Measurements from ENCODE around the gene NCEH1.
A peak's percentile ranks its signal among the peaks of the same experiment; 100 is the strongest.
"Not testable (repeated sequence)": the region's sequence is repeated elsewhere in the genome, so short reads cannot be mapped to it uniquely, and the experiment has no call there.

NCEH1 gene

GRCh38 chr3:172726380-172726779 is 15.5 kb upstream of the NCEH1 start:
- H3K4me3 ChIP-seq (ENCODE audit: low read depth, low read length), result no peak overlapping the region
- no peaks in the 10 kb centered on the region for H3K27me3 ChIP-seq (ENCODE audit: control insufficient read depth, insufficient read depth, low read length)
- no peaks in the 10 kb centered on the region for H3K9me3 ChIP-seq (ENCODE audit: control insufficient read depth, insufficient read depth, low read length)
- H3K4me1 ChIP-seq (ENCODE audit: control insufficient read depth, insufficient read depth, low read length), result no peaks in the 10 kb centered on the region
- H3K9ac ChIP-seq (ENCODE audit: low read depth, low read length), result no peak overlapping the region
- H3K36me3 ChIP-seq (ENCODE audit: control insufficient read depth, insufficient read depth, low read length), result no peaks in the 10 kb centered on the region

GRCh38 chr3:172722536-172723040 is 11.7 kb upstream of the NCEH1 start:
- H3K4me1 ChIP-seq (ENCODE audit: control insufficient read depth, insufficient read depth, low read length); H3K4me3 ChIP-seq (ENCODE audit: low read depth, low read length); H3K9ac ChIP-seq (ENCODE audit: low read depth, low read length); H3K27me3 ChIP-seq (ENCODE audit: control insufficient read depth, insufficient read depth, low read length); H3K36me3 ChIP-seq (ENCODE audit: control insufficient read depth, insufficient read depth, low read length): not testable (repeated sequence)
- peaks cover 11% of the 10 kb centered on the region for H3K9me3 ChIP-seq (ENCODE audit: control insufficient read depth, insufficient read depth, low read length)

- Histone ChIP-seq H3K9ac (ENCODE audit: low read depth, low read length) (no peak overlapping the region), H3K36me3 (ENCODE audit: control insufficient read depth, insufficient read depth, low read length) (peaks cover 4% of the 10 kb centered on the region), H3K4me1 (ENCODE audit: control insufficient read depth, insufficient read depth, low read length) (no peaks in the 10 kb centered on the region), H3K4me3 (ENCODE audit: low read depth, low read length) (no peak overlapping the region), H3K9me3 (ENCODE audit: control insufficient read depth, insufficient read depth, low read length) (peaks cover 11% of the 10 kb centered on the region), H3K27me3 (ENCODE audit: control insufficient read depth, insufficient read depth, low read length) (no peaks in the 10 kb centered on the region)
Observed at GRCh38 chr3:172717493-172718088, 6.7 kb upstream of the NCEH1 start.

GRCh38 chr3:172716476-172716875 is 5.6 kb upstream of the NCEH1 start:
- Histone ChIP-seq H3K4me3 (ENCODE audit: low read depth, low read length) (no peak overlapping the region), H3K9ac (ENCODE audit: low read depth, low read length) (no peak overlapping the region), H3K27me3 (ENCODE audit: control insufficient read depth, insufficient read depth, low read length) (no peaks in the 10 kb centered on the region), H3K4me1 (ENCODE audit: control insufficient read depth, insufficient read depth, low read length) (no peaks in the 10 kb centered on the region), H3K36me3 (ENCODE audit: control insufficient read depth, insufficient read depth, low read length) (peaks cover 4% of the 10 kb centered on the region), H3K9me3 (ENCODE audit: control insufficient read depth, insufficient read depth, low read length) (peaks cover 11% of the 10 kb centered on the region)

- Histone ChIP-seq H3K36me3 (ENCODE audit: control insufficient read depth, insufficient read depth, low read length) (no peaks in the 10 kb centered on the region), H3K9me3 (ENCODE audit: control insufficient read depth, insufficient read depth, low read length) (peaks cover 4% of the 10 kb centered on the region), H3K27me3 (ENCODE audit: control insufficient read depth, insufficient read depth, low read length) (no peaks in the 10 kb centered on the region), H3K4me3 (ENCODE audit: low read depth, low read length) (no peak overlapping the region), H3K9ac (ENCODE audit: low read depth, low read length) (no peak overlapping the region), H3K4me1 (ENCODE audit: control insufficient read depth, insufficient read depth, low read length) (peaks cover 7% of the 10 kb centered on the region)
Observed at GRCh38 chr3:172713316-172713715, 2.4 kb upstream of the NCEH1 start.

- Histone ChIP-seq H3K36me3 (ENCODE audit: control insufficient read depth, insufficient read depth, low read length) (no peaks in the 10 kb centered on the region), H3K4me3 (ENCODE audit: low read depth, low read length) (peak overlapping the region; percentile 98), H3K9ac (ENCODE audit: low read depth, low read length) (no peak overlapping the region), H3K9me3 (ENCODE audit: control insufficient read depth, insufficient read depth, low read length) (no peaks in the 10 kb centered on the region), H3K4me1 (ENCODE audit: control insufficient read depth, insufficient read depth, low read length) (peaks cover 12% of the 10 kb centered on the region), H3K27me3 (ENCODE audit: control insufficient read depth, insufficient read depth, low read length) (no peaks in the 10 kb centered on the region)
Observed at GRCh38 chr3:172711454-172711795, 558 bp upstream of the NCEH1 start.

GRCh38 chr3:172709774-172710663 is 848 bp downstream of the NCEH1 start:
- Histone ChIP-seq H3K9ac (ENCODE audit: low read depth, low read length) (peak overlapping the region; percentile 70), H3K4me1 (ENCODE audit: control insufficient read depth, insufficient read depth, low read length) (peaks cover 12% of the 10 kb centered on the region), H3K9me3 (ENCODE audit: control insufficient read depth, insufficient read depth, low read length) (no peaks in the 10 kb centered on the region), H3K27me3 (ENCODE audit: control insufficient read depth, insufficient read depth, low read length) (no peaks in the 10 kb centered on the region), H3K4me3 (ENCODE audit: low read depth, low read length) (peak overlapping the region; percentile 98), H3K36me3 (ENCODE audit: control insufficient read depth, insufficient read depth, low read length) (no peaks in the 10 kb centered on the region)

- no peaks in the 10 kb centered on the region for H3K36me3 ChIP-seq (ENCODE audit: control insufficient read depth, insufficient read depth, low read length)
- peak overlapping the region; percentile 98 for H3K4me3 ChIP-seq (ENCODE audit: low read depth, low read length)
- peaks cover 12% of the 10 kb centered on the region for H3K4me1 ChIP-seq (ENCODE audit: control insufficient read depth, insufficient read depth, low read length)
- H3K9ac ChIP-seq (ENCODE audit: low read depth, low read length), result no peak overlapping the region
- no peaks in the 10 kb centered on the region for H3K9me3 ChIP-seq (ENCODE audit: control insufficient read depth, insufficient read depth, low read length)
- no peaks in the 10 kb centered on the region for H3K27me3 ChIP-seq (ENCODE audit: control insufficient read depth, insufficient read depth, low read length)
Observed at GRCh38 chr3:172708921-172709773, 1.7 kb downstream of the NCEH1 start.

GRCh38 chr3:172707967-172708366 is 2.9 kb downstream of the NCEH1 start:
- no peaks in the 10 kb centered on the region for H3K9me3 ChIP-seq (ENCODE audit: control insufficient read depth, insufficient read depth, low read length)
- H3K27me3 ChIP-seq (ENCODE audit: control insufficient read depth, insufficient read depth, low read length), result no peaks in the 10 kb centered on the region
- H3K4me1 ChIP-seq (ENCODE audit: control insufficient read depth, insufficient read depth, low read length), result peaks cover 12% of the 10 kb centered on the region
- H3K9ac ChIP-seq (ENCODE audit: low read depth, low read length), result no peak overlapping the region
- H3K4me3 ChIP-seq (ENCODE audit: low read depth, low read length), result no peak overlapping the region
- no peaks in the 10 kb centered on the region for H3K36me3 ChIP-seq (ENCODE audit: control insufficient read depth, insufficient read depth, low read length)

GRCh38 chr3:172707030-172707429 is 3.8 kb downstream of the NCEH1 start:
- H3K9ac ChIP-seq (ENCODE audit: low read depth, low read length), result no peak overlapping the region
- peaks cover 12% of the 10 kb centered on the region for H3K4me1 ChIP-seq (ENCODE audit: control insufficient read depth, insufficient read depth, low read length)
- H3K4me3 ChIP-seq (ENCODE audit: low read depth, low read length), result no peak overlapping the region
- no peaks in the 10 kb centered on the region for H3K36me3 ChIP-seq (ENCODE audit: control insufficient read depth, insufficient read depth, low read length)
- no peaks in the 10 kb centered on the region for H3K9me3 ChIP-seq (ENCODE audit: control insufficient read depth, insufficient read depth, low read length)
- no peaks in the 10 kb centered on the region for H3K27me3 ChIP-seq (ENCODE audit: control insufficient read depth, insufficient read depth, low read length)

- no peaks in the 10 kb centered on the region for H3K27me3 ChIP-seq (ENCODE audit: control insufficient read depth, insufficient read depth, low read length)
- no peaks in the 10 kb centered on the region for H3K36me3 ChIP-seq (ENCODE audit: control insufficient read depth, insufficient read depth, low read length)
- H3K9ac ChIP-seq (ENCODE audit: low read depth, low read length), result no peak overlapping the region
Observed at GRCh38 chr3:172705170-172705569, 5.7 kb downstream of the NCEH1 start.

More at GRCh38 chr3:172705170-172705569, 5.7 kb downstream of the NCEH1 start:
- Histone ChIP-seq H3K9me3 (ENCODE audit: control insufficient read depth, insufficient read depth, low read length) (no peaks in the 10 kb centered on the region), H3K4me3 (ENCODE audit: low read depth, low read length) (no peak overlapping the region), H3K4me1 (ENCODE audit: control insufficient read depth, insufficient read depth, low read length) (peaks cover 12% of the 10 kb centered on the region)
